Stomach smooth muscle (tissue), 2 donors: Measurements from ENCODE around the gene ROR2.

Experiments used
- H3K27ac ChIP-seq: one replicate; pipeline ENCODE4 v1.7.0; 2013; ENCODE audit warnings: mild to moderate bottlenecking, low read length, inconsistent platforms
- H3K27me3 ChIP-seq, 2 donors: one replicate each; pipeline ENCODE4 v1.7.0; 2013; ENCODE audit warnings: low read length in 2 of 2; ENCODE audit not compliant: insufficient read depth in 2 of 2, control insufficient read depth in 1 of 2
- H3K36me3 ChIP-seq, 2 donors: one replicate each; pipeline ENCODE4 v1.7.0; 2013; ENCODE audit warnings: low read length in 2 of 2; ENCODE audit not compliant: control insufficient read depth in 2 of 2, insufficient read depth in 2 of 2
- H3K4me1 ChIP-seq: one replicate; pipeline ENCODE4 v1.7.0; 2013; ENCODE audit warnings: low read length; ENCODE audit not compliant: control insufficient read depth, insufficient read depth
- H3K4me3 ChIP-seq, 2 donors: one replicate each; pipeline ENCODE4 v1.7.0; 2013; ENCODE audit warnings: low read length in 2 of 2
- H3K9ac ChIP-seq, 2 donors: one replicate each; pipeline ENCODE4 v1.7.0; 2013; ENCODE audit warnings: low read length in 2 of 2, mild to moderate bottlenecking in 1 of 2
- H3K9me3 ChIP-seq, 2 donors: one replicate each; pipeline ENCODE4 v1.7.0; 2013; ENCODE audit warnings: low read length in 2 of 2; ENCODE audit not compliant: control insufficient read depth in 2 of 2
- donor health status: healthy.
- donor health status: Pancreatic carcinoma.

ROR2 gene

GRCh38 chr9:91841591-91841990 is 108.4 kb downstream of the ROR2 start:
- Histone ChIP-seq H3K27me3 (no peaks in the 10 kb centered on the region), H3K4me3 (no peak overlapping the region), H3K9ac (no peak overlapping the region), H3K27ac (peak overlapping the region; percentile 84), H3K4me1 (peaks cover 78% of the 10 kb centered on the region), H3K9me3 (no peaks in the 10 kb centered on the region), H3K36me3 (no peaks in the 10 kb centered on the region)

GRCh38 chr9:91840882-91841281 is 109.1 kb downstream of the ROR2 start:
- no peak overlapping the region for H3K4me3 ChIP-seq
- no peaks in the 10 kb centered on the region for H3K36me3 ChIP-seq
- peak overlapping the region; percentile 84 for H3K27ac ChIP-seq
- no peaks in the 10 kb centered on the region for H3K9me3 ChIP-seq
- H3K27me3 ChIP-seq, result no peaks in the 10 kb centered on the region
- peaks cover 85% of the 10 kb centered on the region for H3K4me1 ChIP-seq
- no peak overlapping the region for H3K9ac ChIP-seq

DNA sequence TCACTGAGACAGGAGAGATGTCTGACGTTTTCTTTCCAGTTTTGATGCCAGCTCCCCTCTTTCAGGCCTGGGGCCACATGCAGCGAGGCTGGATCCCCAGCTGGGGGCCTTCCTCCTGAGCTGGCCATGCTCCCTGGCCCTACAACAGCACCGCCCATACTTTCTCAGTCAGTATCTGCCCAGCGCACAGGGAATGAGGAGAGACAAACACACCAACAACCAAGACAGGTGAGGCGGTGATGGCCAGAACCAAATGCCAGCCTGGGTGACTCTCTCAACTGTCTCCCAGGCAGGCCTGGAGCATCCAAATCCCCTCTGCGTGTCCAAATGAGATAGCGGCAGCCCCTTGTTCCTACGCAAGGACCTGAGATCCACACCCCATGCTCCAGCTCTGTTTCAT is 109.6 kb downstream of the ROR2 start:
- H3K36me3 ChIP-seq, result no peaks in the 10 kb centered on the region
- no peak overlapping the region for H3K9ac ChIP-seq
- no peaks in the 10 kb centered on the region for H3K27me3 ChIP-seq
- peak overlapping the region; percentile 84 for H3K27ac ChIP-seq
- peaks cover 89% of the 10 kb centered on the region for H3K4me1 ChIP-seq
- no peaks in the 10 kb centered on the region for H3K9me3 ChIP-seq
- H3K4me3 ChIP-seq, result peak overlapping the region in 1 of 2 donors; percentile 70

- H3K27ac ChIP-seq, result peak overlapping the region; percentile 84
- peaks cover 91% of the 10 kb centered on the region for H3K4me1 ChIP-seq
These were observed 110.0 kb downstream of the ROR2 start for GRCh38 chr9:91839926-91840465.

DNA sequence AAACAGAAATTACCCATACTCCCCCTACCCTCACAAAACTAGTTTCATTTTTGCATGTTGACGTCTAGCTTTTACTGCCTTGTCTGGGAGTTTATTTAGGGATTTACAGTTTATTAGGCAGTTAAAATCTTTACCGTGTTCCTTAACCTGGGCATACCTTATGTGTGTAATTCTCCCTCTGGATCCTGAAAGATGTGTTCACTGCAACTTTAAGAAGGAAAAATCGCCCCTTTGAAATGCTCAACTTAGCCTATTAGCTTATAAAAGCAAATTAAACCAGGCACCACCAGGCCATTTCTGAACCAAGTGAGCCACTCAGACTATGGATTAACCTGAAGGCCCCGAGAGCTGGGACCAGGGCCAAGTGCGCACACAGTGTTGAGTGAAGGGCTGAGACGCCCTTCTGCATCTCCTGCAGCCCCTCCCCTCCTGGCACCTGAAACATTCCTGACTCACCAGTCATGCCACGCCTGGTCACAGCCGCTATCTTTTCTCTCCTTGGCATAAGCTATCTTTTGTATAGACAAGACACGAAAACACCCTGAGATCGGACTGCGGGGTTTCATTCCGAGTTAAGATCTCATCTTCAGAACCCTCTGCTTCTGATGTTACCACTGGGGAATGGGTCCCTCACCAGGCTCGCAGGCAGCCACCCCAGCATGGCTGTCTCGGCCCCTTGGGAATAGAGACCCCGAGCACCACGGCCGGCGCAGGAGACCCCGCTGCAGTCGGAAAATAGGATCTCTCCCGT is 111.9 kb downstream of the ROR2 start:
- Histone ChIP-seq H3K36me3 (no peaks in the 10 kb centered on the region), H3K27me3 (no peaks in the 10 kb centered on the region), H3K9ac (peak overlapping the region; percentile 43 to 66), H3K4me3 (peak overlapping the region; percentile 52 to 70), H3K4me1 (peaks cover 91% of the 10 kb centered on the region), H3K27ac (peak overlapping the region; percentile 84), H3K9me3 (no peaks in the 10 kb centered on the region)

More at GRCh38 chr9:91839926-91840465, 110.0 kb downstream of the ROR2 start:
- H3K9ac ChIP-seq, result peak overlapping the region in 1 of 2 donors; percentile 21
- no peaks in the 10 kb centered on the region for H3K36me3 ChIP-seq
- no peaks in the 10 kb centered on the region for H3K27me3 ChIP-seq
- H3K9me3 ChIP-seq, result no peaks in the 10 kb centered on the region
- H3K4me3 ChIP-seq, result peak overlapping the region in 1 of 2 donors; percentile 70

- Histone ChIP-seq H3K4me1 (peaks cover 76% of the 10 kb centered on the region), H3K36me3 (no peaks in the 10 kb centered on the region), H3K9ac (no peak overlapping the region), H3K4me3 (peak overlapping the region; percentile 8 to 28), H3K27me3 (no peaks in the 10 kb centered on the region), H3K9me3 (no peaks in the 10 kb centered on the region), H3K27ac (peak overlapping the region; percentile 70)
These were observed 113.5 kb downstream of the ROR2 start for GRCh38 chr9:91836515-91836914.

DNA sequence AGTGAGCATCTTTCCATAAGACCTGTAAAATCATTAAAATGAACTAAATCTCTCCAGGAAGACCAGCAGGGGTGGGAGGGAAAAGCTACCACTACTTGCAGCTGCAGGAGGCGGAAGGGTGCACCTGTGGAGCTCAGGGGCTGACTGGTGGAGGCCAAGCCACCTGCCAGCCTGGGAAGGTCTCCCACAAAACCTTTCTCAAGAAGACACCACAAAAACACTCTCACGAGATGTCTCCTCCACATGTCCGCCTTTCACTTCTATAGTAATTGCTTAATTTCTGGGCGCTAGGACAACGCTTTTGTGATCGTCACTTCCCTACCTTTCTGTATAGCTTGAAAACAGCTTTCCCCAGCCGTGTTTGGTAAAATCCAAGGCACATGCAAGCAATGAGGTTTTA is 114.4 kb downstream of the ROR2 start:
- Histone ChIP-seq H3K27me3 (no peaks in the 10 kb centered on the region), H3K4me3 (peak overlapping the region in 1 of 2 donors; percentile 22), H3K36me3 (no peaks in the 10 kb centered on the region), H3K4me1 (peaks cover 69% of the 10 kb centered on the region), H3K9ac (no peak overlapping the region), H3K9me3 (no peaks in the 10 kb centered on the region), H3K27ac (peak overlapping the region; percentile 70)

GRCh38 chr9:91835216-91835615 is 114.8 kb downstream of the ROR2 start:
- Histone ChIP-seq H3K4me3 (peak overlapping the region; percentile 16 to 22), H3K27ac (peak overlapping the region; percentile 70), H3K4me1 (peaks cover 65% of the 10 kb centered on the region), H3K36me3 (no peaks in the 10 kb centered on the region), H3K9me3 (no peaks in the 10 kb centered on the region), H3K27me3 (no peaks in the 10 kb centered on the region), H3K9ac (no peak overlapping the region)

DNA sequence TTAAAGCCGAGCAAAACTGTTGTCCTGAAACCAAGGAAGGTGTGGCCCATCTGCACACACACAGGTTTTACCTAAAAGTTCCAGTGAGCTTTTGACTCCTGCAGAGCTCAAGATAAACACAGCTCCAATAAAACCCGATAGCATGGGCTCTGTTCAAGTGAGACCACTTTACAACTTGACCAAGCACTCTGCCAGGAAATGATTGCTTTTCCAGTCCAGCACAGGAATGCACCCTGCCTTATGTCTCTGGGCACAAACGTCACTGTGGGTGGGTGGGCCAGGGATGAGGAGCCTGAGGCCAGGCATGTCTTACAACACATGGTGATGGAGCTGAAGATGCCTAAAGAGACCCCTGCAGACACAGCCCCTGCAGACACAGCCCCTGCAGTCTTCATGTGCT is 115.3 kb downstream of the ROR2 start:
- peak overlapping the region; percentile 70 for H3K27ac ChIP-seq
- H3K4me1 ChIP-seq, result peaks cover 60% of the 10 kb centered on the region
- H3K36me3 ChIP-seq, result no peaks in the 10 kb centered on the region
- H3K4me3 ChIP-seq, result peak overlapping the region in 1 of 2 donors; percentile 16
- no peaks in the 10 kb centered on the region for H3K27me3 ChIP-seq
- H3K9ac ChIP-seq, result no peak overlapping the region
- H3K9me3 ChIP-seq, result no peaks in the 10 kb centered on the region

GRCh38 chr9:91833878-91834255 is 116.2 kb downstream of the ROR2 start:
- peaks cover 51% of the 10 kb centered on the region for H3K4me1 ChIP-seq
- H3K4me3 ChIP-seq, result peak overlapping the region; percentile 28 to 49
- H3K27ac ChIP-seq, result peak overlapping the region; percentile 70
- no peaks in the 10 kb centered on the region for H3K36me3 ChIP-seq
- H3K9ac ChIP-seq, result peak overlapping the region; percentile 27 to 42
- H3K9me3 ChIP-seq, result no peaks in the 10 kb centered on the region
- no peaks in the 10 kb centered on the region for H3K27me3 ChIP-seq
